HPDE6-E6E7 (cell line): ENCODE measurements around the gene CEP57L1.
"Not testable (repeated sequence)": the region's sequence is repeated elsewhere in the genome, so short reads cannot be mapped to it uniquely, and the experiment has no call there.

Experiments used
- DNase-seq: peaks from one replicate; pipeline ENCODE4 v3.0.0; 2011; ENCODE audit warnings: missing footprints; ENCODE audit errors: extremely low spot score

CEP57L1 gene

DNA sequence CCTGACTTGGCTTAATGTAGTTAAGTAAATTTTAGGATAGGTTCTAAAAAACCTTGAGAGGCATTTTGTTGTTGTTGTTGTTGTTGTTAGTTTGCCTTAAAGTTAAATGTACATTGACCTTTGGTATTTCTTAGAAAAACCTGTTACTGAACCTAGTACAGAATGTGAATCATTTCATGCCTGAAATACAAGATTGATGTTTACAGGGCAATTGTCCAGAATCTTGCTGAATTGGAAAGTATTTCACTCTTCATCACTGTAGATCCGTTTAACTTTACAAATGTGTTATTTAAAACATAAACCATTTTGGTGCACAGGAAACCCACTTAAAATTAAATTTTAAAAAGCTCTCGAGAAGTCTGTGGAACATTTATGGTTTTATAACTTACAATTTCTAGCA is 75.0 kb downstream of the CEP57L1 start:
- DNase-seq: no peak

DNA sequence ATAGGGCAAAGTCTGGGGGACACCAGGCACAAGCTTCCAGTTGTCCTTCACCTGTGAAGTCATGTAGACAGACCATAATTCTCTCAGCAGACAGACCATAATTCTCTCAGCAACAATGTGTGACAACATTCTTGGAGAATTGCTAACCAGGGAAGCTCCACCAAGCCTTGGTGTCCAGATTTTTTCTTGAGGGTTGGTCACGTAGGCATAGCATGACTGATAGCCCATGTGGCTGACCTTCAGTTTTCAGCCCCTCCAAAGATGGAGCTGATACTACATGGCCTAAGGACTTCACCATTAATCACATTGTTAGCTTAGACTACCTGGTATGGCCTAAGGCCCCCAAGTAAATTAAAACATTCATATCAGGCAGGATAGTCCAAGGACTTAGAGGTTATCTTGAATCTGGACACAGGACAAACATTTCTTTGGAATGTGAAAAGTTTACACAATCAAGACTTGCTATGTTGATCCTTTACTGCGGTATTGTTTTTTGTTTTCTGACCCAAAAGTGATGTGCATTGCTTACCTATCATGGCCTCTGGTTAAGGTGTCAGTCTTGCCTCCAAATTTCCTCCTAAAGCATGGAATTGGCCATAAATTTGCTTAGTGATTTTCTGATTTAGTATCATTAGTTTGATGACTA is 76.9 kb downstream of the CEP57L1 start:
- DNase-seq: no peak

DNA sequence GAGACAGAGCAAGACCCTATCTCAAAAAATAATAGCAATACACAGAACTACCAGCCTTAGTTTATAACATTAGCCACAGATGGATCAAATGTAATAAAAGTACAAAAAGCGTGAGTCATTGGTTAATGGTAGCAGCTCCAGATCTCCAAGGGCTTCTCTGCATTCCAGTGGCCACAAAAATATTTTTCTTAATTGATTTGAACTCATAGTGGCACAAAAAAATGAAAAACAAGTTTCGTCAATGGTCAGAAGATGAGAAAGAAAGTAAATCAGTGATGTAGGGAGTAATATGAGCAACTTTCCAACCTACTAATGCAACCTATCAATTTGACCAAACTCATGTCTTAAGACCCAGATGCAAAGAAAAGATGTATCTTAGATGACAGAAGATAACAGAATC is 79.6 kb downstream of the CEP57L1 start:
- DNase-seq: no peak

DNA sequence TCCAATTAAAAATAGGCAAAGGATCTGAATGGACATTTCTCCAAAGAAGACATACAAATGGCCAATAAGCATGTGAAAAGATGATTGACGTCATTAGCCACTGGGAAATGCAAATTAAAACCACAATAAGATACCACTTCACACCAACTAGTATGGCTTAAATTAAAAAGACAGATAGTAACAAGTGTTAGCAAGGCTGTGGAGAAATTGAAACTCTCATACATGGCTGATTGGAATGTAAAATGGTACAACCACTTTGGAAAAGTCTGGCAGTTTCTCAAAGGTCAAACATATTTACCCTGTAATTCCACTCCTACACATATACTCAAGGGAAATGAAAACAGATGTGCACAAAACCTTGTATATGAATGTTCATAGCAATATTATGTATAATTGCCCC is 83.6 kb downstream of the CEP57L1 start:
- DNase-seq: no peak

DNA sequence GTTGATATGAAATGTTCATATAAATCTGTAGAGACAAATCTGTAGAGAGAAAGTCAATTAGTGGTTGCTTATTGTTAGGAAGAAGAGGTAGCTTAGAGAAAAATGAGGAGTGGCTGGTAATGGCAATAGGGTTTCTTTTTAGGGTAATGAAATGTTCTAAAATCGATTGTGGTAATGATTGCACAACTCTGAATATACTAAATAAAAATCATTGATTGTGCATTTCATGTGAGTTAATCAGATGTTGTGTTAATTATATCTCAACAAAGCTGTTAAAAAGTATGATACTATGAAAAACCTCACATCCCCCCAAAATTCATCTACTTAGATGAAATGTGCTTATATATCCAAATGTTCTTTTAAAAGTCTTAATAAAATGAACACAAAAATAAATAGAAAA is 84.2 kb downstream of the CEP57L1 start:
- no peak for DNase-seq

DNA sequence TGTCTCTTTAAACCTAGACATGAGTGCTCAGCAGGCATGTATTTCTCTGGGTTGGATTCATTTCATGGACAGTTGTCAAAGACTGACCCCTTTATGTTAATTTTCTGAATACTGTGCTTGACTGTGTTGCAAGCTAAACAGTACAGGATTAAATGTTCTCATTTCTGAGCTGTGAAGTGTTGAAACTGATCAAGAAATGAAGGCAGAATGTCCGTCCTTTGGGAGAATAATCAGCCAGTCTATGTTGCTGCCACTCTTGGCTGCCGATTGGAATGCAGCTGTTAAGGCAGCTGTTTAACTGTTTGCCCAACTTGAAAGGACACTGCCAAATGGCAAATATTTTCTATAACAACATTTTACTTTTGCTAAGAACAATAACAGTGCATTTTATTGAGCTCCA is 87.3 kb downstream of the CEP57L1 start:
- DNase-seq: no peak

DNA sequence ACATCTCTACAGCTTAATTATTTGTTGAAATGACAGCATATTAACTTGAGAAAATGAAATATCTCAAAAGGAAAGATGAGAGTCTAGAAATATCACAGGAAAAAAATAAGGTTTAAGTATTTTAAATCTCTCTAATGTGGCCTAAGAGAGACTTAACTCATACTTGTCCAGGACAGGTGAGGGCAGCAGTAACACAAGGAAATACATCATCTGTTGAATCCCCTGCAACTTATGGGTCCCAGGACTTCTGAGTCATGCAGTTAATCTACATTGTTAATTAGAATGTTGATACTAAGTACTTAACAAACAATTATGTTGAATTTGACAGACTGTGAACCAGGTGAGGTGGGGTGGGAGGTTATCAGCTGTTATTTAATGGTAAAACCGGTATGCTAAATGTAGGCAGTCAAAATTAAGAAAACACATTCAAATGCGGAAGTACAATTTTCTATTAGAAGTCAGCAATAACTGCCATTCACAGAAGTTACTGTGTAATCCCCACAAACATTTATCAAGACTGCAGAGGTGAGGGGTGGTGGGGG is 87.9 kb downstream of the CEP57L1 start:
- no peak for DNase-seq

DNA sequence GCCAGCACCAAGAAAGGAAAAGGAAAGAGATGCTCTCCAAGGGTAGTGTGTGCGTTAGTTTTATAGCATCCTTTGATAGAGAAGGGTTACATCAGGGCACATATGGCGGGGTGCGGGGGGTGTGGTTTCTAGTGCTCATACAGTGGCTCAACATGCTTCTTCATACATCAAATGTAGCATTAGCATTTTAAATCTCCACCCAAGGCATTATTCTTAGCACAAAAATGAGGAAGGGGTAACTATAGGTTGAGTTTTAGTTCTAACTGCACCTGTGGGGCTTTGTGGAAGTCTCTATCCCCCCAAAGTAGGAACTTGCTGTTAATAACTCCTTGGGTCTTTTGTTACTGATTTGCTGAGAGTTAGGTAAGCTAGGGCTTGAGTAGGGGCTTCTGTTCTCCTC is 89.3 kb downstream of the CEP57L1 start:
- no peak for DNase-seq

DNA sequence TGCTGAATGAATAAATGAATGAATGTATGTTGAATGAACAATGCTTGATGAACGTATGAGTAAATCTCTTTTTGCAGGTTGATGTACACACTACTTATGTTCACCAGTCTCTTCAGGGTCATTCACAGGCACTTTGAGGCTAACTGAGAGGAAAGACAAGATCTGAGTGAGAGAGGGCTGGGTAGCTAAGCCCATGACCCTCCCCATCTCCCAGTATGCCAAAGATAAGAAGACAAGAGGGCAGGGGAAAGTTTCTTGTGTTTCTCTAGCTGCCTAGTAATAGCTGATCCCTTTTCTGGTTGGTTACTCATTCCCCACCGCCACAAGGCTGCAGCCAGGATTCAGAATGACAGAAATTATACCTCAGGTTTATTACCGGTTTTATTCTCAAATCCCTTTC is 90.7 kb downstream of the CEP57L1 start:
- DNase-seq: no peak

DNA sequence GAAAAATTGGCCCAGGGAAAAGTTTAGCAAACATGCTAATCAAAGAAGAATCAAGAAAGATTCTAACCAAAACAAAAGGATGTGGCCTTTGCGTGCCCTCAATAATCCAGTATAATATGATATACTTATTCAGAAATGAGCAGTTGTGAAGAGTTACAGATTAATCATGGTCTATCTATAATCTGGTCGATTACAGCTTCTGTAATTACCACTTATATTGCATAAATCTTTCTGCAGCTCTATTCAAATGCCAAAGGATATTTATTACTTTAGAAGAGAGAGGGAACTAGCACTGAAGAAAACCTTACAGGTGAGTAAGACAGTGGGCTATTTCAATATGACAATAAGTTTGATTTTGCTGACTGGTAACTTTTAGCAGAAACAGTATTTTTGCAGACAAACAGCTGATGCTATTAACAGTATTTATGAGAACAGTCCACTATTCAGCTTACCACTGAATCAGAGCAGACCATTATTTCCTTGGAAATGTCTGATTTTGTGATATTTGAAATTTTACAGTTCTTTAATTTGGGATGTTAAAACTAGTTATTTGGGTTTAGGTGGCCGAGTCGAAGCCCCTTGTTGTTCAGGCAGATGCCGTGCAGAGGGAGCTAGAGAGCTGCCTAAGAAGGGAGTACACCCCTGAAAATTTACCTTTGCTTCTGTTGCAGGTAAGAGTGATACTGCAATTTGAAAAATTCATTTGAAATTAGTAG is 92.2 kb downstream of the CEP57L1 start:
- peak; percentile 49 for DNase-seq

DNA sequence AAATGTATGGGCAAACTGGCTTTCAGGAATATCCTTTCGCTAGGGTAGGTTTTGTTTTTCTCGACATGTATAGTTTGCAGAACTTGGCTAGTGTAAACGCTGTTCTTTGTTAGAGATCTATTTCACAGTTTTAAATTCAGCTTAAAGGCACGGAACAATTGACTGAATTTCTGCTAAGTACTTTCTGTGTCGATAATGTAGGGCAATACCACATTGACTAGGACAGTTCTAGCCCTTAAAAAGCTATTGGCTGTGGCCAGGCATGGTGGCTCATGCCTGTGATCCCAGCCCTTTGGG is 92.8 kb downstream of the CEP57L1 start:
- no peak for DNase-seq

DNA sequence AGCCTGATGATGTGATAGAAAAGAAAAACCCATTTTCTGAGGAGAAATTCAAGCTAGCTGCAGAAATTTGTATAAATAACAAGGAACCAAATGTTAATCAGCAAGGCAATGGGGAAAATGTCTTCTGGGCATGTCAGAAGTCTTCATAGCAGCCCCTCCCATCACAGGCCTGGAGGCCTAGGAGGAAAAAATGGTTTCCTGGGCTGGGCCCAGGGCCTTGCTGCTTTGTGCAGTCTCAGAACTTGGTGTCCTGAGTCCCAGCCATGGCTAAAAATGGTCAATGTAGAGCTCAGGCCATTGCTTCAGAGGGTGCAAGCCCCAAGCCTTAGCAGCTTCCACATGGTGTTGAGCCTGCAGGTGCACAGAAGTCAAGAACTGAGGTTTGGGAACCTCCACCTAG is 96.1 kb downstream of the CEP57L1 start:
- not testable (repeated sequence) for DNase-seq

DNA sequence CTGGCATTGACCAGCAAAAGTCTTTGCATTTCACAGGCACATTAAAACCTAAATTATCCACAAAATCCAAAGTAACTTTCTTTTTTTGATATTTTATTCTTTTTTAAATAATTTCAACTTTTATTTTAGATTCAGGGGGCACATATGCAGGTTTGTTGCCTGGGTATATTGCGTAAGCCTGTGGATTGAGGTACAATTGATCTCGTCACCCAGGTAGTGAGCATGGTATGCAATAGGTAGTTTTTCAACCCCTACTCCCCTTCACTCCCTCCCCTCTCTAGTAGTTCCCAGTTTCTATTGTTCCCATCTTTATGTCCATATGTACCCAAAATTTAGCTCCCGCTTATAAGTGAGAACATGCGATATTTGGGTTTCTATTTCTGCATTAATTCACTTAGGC is 97.6 kb downstream of the CEP57L1 start:
- no peak for DNase-seq

DNA sequence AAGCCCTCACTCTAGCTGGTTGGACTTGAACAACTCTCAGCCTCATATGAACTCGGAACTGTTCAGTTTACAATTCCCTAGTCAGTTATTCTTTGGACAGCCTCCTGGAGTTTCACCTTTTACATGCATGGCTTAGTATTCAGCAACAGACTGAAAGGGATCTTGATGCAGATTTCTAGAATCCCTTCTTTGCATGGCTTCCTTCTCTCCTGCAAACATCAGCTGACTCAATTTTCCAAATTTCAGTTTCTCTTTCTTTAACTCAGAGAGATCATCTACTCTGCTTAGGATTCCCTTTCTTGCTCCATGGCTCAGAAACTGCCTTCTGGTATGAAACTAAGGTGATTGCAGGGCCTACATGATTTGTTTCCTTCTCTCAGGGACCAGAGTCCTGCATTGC is 99.6 kb downstream of the CEP57L1 start:
- no peak for DNase-seq

DNA sequence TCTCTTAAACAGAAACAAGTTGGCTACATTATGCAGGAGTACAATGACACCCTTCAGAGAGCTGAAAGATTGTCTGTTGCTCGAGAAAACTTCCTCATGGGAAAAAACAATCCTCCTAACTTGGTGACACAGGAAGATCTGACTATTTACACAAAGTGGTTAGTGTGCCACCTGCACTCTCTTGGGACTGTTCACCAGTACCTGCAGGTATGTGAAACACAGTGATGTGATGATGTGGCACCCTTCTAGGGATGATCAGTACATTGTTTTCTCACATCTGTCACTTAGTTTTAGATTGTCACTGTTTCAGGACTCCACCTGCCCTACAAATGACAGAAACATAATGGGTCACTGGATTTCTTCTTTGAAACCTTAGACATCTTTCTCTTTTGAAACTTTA is 101.8 kb downstream of the CEP57L1 start:
- no peak for DNase-seq

DNA sequence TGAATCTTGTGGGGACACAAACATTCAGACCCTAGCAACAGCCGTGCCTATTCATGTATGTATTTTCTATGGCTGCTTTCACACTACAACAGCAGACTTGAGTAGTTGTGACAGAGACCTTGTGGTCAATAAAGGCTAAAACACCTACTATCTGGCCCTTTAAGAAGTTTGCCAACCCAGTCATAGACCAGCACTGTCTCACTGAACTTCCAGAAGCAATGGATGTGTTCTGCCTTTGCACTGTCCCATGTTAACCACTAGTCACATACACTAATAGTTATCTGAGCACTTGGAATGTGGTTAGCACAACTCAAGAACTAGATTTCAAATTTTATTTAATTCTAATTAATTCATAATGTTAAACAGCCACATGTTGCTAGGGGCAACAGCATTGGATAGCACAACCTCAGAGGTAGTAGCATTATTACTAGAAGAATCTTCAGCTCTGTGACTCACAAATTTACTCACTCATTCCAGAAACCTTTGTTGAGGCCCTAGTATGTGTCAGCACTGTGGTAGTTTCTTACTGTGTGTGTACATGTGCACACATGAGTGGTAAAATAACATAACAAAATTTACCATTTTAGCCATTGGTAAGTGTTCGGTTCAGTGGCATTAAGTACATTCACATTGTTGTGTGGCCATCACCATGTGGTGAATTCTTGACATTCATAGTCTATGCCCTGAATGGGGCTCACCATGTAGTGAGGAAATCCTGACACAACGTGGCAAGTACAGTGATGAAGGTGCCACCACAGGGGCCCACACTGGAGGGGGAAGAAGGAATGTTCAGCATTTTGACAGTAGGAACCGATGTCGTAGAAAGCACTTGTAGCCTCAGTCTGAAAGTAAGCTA is 107.3 kb downstream of the CEP57L1 start:
- no peak for DNase-seq

DNA sequence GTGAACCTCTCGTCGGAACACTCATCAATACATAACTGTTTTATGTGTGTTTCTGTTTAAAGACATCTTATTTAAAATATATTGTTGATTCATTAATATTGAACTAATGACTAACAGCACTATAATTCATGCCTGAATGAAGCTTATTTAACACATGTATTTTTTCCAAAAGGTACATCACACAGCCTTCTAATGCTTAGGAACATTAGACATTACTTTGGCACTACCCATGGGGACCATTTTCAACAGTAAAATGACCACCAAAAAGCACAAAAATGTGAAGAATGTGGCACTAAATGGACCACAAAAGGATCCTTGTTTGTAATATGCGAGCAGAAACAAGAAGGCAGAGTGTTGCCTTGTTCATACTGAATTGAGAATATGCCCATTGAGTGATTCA is 109.2 kb downstream of the CEP57L1 start:
- no peak for DNase-seq

DNA sequence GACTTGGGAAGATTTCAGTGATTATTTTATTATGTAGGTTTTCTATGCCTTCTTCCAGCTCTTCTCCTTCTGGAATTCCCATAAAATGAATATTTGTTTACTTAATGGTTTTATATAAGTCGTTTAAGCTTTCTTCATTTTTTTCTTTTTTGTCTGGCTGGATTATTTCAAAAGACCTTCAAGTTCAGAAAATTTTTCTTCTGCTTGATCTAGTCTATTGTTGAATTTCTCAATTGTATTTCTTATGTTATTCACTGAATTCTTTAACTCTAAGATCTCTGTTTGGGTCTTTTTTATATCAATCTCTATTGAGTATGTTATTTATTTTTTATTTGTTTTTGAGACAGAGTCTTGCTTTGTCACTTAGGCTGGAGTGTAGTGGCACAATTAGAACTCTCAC is 117.4 kb downstream of the CEP57L1 start:
- DNase-seq: no peak
